Subcutaneous abdominal adipose tissue (tissue), 5 donors: ENCODE results near the gene RAD21L1.

Source experiments
- H3K27ac ChIP-seq: one replicate; pipeline ENCODE4 v1.7.0; 2013; ENCODE audit warnings: low read depth, mild to moderate bottlenecking, inconsistent platforms, low read length, moderate library complexity
- H3K27me3 ChIP-seq, 5 donors: one replicate each; pipeline ENCODE4 v1.7.0; 2013; ENCODE audit warnings: low read length in 5 of 5, inconsistent platforms in 1 of 5; ENCODE audit not compliant: control insufficient read depth in 5 of 5, insufficient read depth in 4 of 5
- H3K36me3 ChIP-seq, 5 donors: one replicate each; pipeline ENCODE4 v1.7.0; 2013; ENCODE audit warnings: low read length in 5 of 5; ENCODE audit not compliant: control insufficient read depth in 5 of 5, insufficient read depth in 5 of 5
- H3K4me1 ChIP-seq, 5 donors: one replicate each; pipeline ENCODE4 v1.7.0; 2013; ENCODE audit warnings: low read length in 5 of 5, mild to moderate bottlenecking in 3 of 5, moderate library complexity in 1 of 5; ENCODE audit not compliant: control insufficient read depth in 5 of 5, insufficient read depth in 5 of 5
- H3K4me3 ChIP-seq, 5 donors: one replicate each; pipeline ENCODE4 v1.7.0; 2013; ENCODE audit warnings: low read length in 5 of 5, low read depth in 1 of 5
- H3K9ac ChIP-seq, 5 donors: one replicate each; pipeline ENCODE4 v1.7.0; 2013; ENCODE audit warnings: low read length in 5 of 5, mild to moderate bottlenecking in 4 of 5, moderate library complexity in 3 of 5
- H3K9me3 ChIP-seq, 5 donors: one replicate each; pipeline ENCODE4 v1.7.0; 2013; ENCODE audit warnings: low read length in 5 of 5; ENCODE audit not compliant: control insufficient read depth in 5 of 5
- donor health status: healthy.
- donor health status: healthy.
- donor health status: healthy.
- donor health status: healthy.
- donor health status: healthy.

RAD21L1 gene

DNA sequence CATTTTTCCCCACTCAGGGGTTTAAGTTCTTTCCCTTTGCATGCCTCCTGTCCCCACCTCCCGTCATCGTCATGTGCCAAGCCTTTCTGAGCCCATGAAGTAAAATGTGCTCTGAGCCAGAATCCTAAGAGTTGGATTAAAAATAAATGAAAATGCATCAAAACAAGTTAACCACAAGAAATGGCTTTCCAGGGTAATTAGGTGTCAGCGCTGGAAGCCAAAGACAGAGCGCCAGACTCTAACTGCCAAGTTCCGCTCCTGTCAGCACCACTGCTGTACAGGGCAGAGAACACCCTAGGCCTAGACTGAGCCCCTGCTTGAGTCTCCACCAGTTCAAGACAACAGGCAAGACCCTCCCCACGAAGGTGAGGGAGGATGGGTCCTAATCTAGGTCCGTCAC, 28.0 kb upstream of the RAD21L1 start:
- Histone ChIP-seq H3K27ac (no peak overlapping the region), H3K9ac (no peak overlapping the region), H3K9me3 (peaks cover 0 to 7% (median 0%) of the 10 kb centered on the region in 5 donors), H3K27me3 (no peaks in the 10 kb centered on the region), H3K4me3 (no peak overlapping the region), H3K36me3 (no peaks in the 10 kb centered on the region), H3K4me1 (peaks cover 0 to 7% (median 0%) of the 10 kb centered on the region in 5 donors)

DNA sequence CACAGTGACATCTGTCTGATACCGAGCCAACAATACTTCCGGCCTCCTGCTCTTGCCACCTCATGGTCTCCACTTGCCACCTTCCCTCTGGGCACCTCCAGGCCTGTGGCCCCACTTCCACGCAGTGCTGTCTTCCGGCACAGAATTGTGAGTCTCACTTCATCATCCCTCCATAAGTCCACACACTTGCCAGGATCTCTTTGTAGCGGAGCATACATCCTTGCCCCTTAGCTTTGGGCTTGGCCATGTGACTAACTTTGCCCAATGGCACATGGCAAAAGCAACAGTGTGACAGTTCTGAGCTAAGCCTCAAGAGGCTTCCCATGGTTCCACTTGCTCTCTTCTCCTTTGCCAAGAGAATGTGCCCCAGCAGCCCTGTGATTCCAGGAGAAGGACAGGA, 27.1 kb upstream of the RAD21L1 start:
- H3K9ac ChIP-seq: no peak overlapping the region
- no peak overlapping the region for H3K4me3 ChIP-seq
- H3K27ac ChIP-seq: no peak overlapping the region
- no peaks in the 10 kb centered on the region for H3K27me3 ChIP-seq
- peaks cover 0 to 11% (median 0%) of the 10 kb centered on the region in 5 donors for H3K4me1 ChIP-seq
- peaks cover 0 to 7% (median 0%) of the 10 kb centered on the region in 5 donors for H3K9me3 ChIP-seq
- H3K36me3 ChIP-seq: no peaks in the 10 kb centered on the region

DNA sequence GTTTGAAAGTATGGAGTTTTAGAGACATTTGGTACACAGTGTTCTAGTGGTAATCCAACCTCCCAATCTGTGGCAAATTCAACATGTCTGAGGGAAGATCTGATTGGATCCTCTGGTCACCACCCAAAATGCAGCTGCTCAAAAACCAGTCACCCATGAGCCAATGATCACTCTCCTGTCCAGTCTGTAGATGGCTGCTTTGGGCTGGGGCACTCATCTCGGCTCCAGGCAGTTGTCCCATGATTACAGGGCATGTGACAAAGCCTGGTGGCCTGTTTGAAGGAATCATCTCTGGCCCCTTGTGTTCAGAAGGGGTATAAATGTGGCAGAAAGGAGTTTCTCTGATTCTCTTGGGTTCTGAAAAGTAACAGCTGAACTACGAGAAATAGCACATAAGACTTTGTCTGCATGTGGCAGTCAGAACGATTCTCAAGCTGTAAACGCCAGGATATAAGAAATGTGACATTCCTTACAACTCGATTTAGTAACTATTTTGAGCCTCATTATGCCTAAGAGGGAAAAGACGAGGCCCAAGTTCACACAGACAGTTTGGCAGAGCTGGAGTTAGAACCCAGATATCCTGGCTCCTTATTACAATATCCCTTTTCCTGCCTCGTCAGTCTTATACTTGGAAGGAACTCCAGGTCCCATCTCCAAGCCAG, 26.5 kb upstream of the RAD21L1 start:
- H3K36me3 ChIP-seq: no peaks in the 10 kb centered on the region
- H3K9ac ChIP-seq: no peak overlapping the region
- H3K27ac ChIP-seq: no peak overlapping the region
- no peak overlapping the region for H3K4me3 ChIP-seq
- peaks cover 0 to 17% (median 3%) of the 10 kb centered on the region in 5 donors for H3K4me1 ChIP-seq
- no peaks in the 10 kb centered on the region for H3K27me3 ChIP-seq
- H3K9me3 ChIP-seq: peaks cover 0 to 7% (median 0%) of the 10 kb centered on the region in 5 donors

GRCh38 chr20:1199964-1200363, 25.9 kb upstream of the RAD21L1 start:
- no peak overlapping the region for H3K4me3 ChIP-seq
- H3K9ac ChIP-seq: no peak overlapping the region
- H3K36me3 ChIP-seq: no peaks in the 10 kb centered on the region
- peaks cover 0 to 18% (median 3%) of the 10 kb centered on the region in 5 donors for H3K4me1 ChIP-seq
- H3K9me3 ChIP-seq: peaks cover 0 to 7% (median 0%) of the 10 kb centered on the region in 5 donors
- no peak overlapping the region for H3K27ac ChIP-seq
- H3K27me3 ChIP-seq: no peaks in the 10 kb centered on the region

DNA sequence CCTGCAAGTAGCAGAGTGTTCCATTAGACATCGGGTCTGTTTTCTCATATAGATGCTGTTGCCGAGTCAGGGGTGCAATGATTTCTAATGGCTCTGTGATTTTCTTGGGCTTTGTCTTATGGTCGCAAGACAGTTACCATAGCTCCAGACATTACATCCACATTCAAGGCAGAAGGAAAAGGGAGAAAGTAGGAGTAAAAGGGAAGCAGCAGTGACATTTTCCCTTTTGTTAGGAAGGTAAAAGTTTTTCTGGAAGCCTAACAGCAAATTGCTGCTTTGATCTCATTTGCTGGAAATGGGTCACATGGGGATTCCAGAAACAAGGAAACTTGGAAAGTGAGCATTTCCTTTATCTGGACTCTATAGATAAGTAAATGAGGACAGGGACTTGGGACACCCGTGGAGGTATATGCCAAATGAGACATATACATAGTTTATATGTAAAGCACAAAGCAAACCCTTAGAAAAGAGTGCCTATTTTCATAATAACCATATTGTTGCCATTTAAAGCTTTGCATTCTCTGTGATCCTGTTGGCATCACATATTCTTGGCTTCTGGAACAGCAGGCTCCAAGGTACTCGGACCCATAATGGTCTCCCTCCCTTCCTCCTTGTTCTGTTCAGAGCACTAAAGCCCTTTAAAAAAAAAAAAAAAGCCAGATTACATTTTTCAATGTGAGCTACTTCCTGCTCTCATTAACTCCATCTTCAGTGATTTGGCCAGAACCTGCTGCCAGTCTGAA, 22.9 kb upstream of the RAD21L1 start, which contains the start of gene C20orf202:
Gene C20orf202 (plus strand): TSS at position 693 of the 743 bp plus-strand sequence. CDS start 132 bp downstream, outside the sequence.
- Histone ChIP-seq H3K4me3 (no peak within 1 kb of the TSS), H3K4me1 (peaks cover 0 to 18% (median 3%) of the 10 kb centered on the region in 5 donors), H3K27ac (no peak within 1 kb of the TSS), H3K36me3 (no peaks in the 10 kb centered on the region), H3K27me3 (no peaks in the 10 kb centered on the region), H3K9me3 (no peaks in the 10 kb centered on the region), H3K9ac (no peak within 1 kb of the TSS)

- H3K4me3 ChIP-seq: no peak overlapping the region
- no peaks in the 10 kb centered on the region for H3K27me3 ChIP-seq
- no peak overlapping the region for H3K9ac ChIP-seq
- no peak overlapping the region for H3K27ac ChIP-seq
- no peaks in the 10 kb centered on the region for H3K9me3 ChIP-seq
- peaks cover 0 to 18% (median 3%) of the 10 kb centered on the region in 5 donors for H3K4me1 ChIP-seq
- no peaks in the 10 kb centered on the region for H3K36me3 ChIP-seq
Observed at GRCh38 chr20:1203630-1204029, 22.2 kb upstream of the RAD21L1 start.

DNA sequence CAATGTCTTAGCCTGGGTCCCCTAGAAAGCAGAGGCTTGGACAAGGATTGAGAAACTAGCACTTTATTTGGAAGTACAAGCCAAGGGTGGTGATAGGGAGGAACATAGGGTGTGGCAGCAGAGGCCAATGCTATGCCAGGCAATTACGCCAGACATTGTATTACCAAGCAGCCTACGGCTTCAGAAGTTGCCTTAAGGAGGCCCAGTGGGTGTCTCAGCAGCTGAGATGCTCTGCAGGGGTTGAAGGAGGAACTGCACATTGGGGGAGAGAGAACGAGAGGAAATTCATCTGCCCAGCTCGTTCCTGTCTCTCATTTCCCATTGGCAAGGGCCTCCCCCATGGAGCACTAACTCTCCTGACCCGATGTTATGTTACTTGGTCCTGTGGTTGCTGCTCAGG, 21.7 kb upstream of the RAD21L1 start:
- no peaks in the 10 kb centered on the region for H3K9me3 ChIP-seq
- peaks cover 0 to 18% (median 3%) of the 10 kb centered on the region in 5 donors for H3K4me1 ChIP-seq
- no peak overlapping the region for H3K27ac ChIP-seq
- H3K36me3 ChIP-seq: no peaks in the 10 kb centered on the region
- H3K4me3 ChIP-seq: no peak overlapping the region
- no peak overlapping the region for H3K9ac ChIP-seq
- H3K27me3 ChIP-seq: no peaks in the 10 kb centered on the region

- no peaks in the 10 kb centered on the region for H3K9me3 ChIP-seq
- H3K4me3 ChIP-seq: no peak overlapping the region
- H3K4me1 ChIP-seq: peaks cover 0 to 18% (median 3%) of the 10 kb centered on the region in 5 donors
- no peak overlapping the region for H3K27ac ChIP-seq
- no peak overlapping the region for H3K9ac ChIP-seq
- H3K27me3 ChIP-seq: peaks cover 0 to 2% (median 0%) of the 10 kb centered on the region in 5 donors
- no peaks in the 10 kb centered on the region for H3K36me3 ChIP-seq
Observed at GRCh38 chr20:1204576-1204975, 21.3 kb upstream of the RAD21L1 start.

GRCh38 chr20:1205802-1206201, 20.0 kb upstream of the RAD21L1 start:
- Histone ChIP-seq H3K9ac (no peak overlapping the region), H3K27ac (no peak overlapping the region), H3K9me3 (no peaks in the 10 kb centered on the region), H3K36me3 (no peaks in the 10 kb centered on the region), H3K4me1 (peaks cover 0 to 10% (median 3%) of the 10 kb centered on the region in 5 donors), H3K4me3 (no peak overlapping the region), H3K27me3 (peaks cover 0 to 2% (median 0%) of the 10 kb centered on the region in 5 donors)
